Endodermal cell (in vitro differentiated cells): ENCODE measurements around the gene RAB35. TPM values are rescaled to one million over a fixed set of nuclear protein-coding genes. Genes with fewer than 3 reads are reported as not detected.

Experiments used
- DNase-seq: peaks from one replicate; pipeline ENCODE4 v3.0.0-alpha.2; 2017
- H3K27ac ChIP-seq: 2 replicates; pipeline ENCODE4 v1.5.1; 2013; ENCODE audit warnings: mild to moderate bottlenecking, low read depth, low read length, moderate library complexity
- H3K27me3 ChIP-seq: 2 replicates; pipeline ENCODE4 v1.6.1; 2013; ENCODE audit warnings: mild to moderate bottlenecking, low read length, moderate library complexity; ENCODE audit not compliant: insufficient read depth, control insufficient read depth, poor library complexity, severe bottlenecking
- H3K36me3 ChIP-seq: 2 replicates; pipeline ENCODE4 v1.7.0; 2013; ENCODE audit warnings: mild to moderate bottlenecking, low read length, moderate library complexity; ENCODE audit not compliant: control insufficient read depth, insufficient read depth
- H3K4me1 ChIP-seq: one replicate; pipeline ENCODE4 v1.7.0; 2013; ENCODE audit warnings: low read length; ENCODE audit not compliant: control insufficient read depth, insufficient read depth
- H3K4me3 ChIP-seq: 2 replicates; pipeline ENCODE4 v1.5.1; 2013; ENCODE audit warnings: mild to moderate bottlenecking, low read length, moderate library complexity
- H3K9ac ChIP-seq: 2 replicates; pipeline ENCODE4 v1.6.1; 2013; ENCODE audit warnings: mild to moderate bottlenecking, low read length, moderate library complexity; ENCODE audit not compliant: poor library complexity, severe bottlenecking; ENCODE audit errors: extremely low read depth
- H3K9me3 ChIP-seq: 2 replicates; pipeline ENCODE4 v1.6.1; 2013; ENCODE audit warnings: mild to moderate bottlenecking, low read length, moderate library complexity; ENCODE audit not compliant: control insufficient read depth
- H3K27ac Mint-ChIP-seq: 2 replicates; pipeline ENCODE4 v1.8.0; 2020; ENCODE audit warnings: mixed read lengths
- H3K27me3 Mint-ChIP-seq: 2 replicates; pipeline ENCODE4 v1.8.0; 2021; ENCODE audit warnings: mild to moderate bottlenecking, mixed read lengths; ENCODE audit not compliant: insufficient read depth
- H3K36me3 Mint-ChIP-seq: 2 replicates; pipeline ENCODE4 v1.8.0; 2020; ENCODE audit warnings: low read depth, mixed read lengths
- H3K4me1 Mint-ChIP-seq: 2 replicates; pipeline ENCODE4 v1.8.0; 2020; ENCODE audit warnings: mixed read lengths
- H3K4me3 Mint-ChIP-seq: 2 replicates; pipeline ENCODE4 v1.8.0; 2020; ENCODE audit warnings: mild to moderate bottlenecking, moderate library complexity, mixed read lengths
- H3K9me3 Mint-ChIP-seq: 2 replicates; pipeline ENCODE4 v1.8.0; 2020; ENCODE audit warnings: mild to moderate bottlenecking, mixed read lengths
- WGBS, 2 experiments: methylation state at CpG; one replicate each; pipeline versions ENCODE4 v1.1.5 to v1.1.7; 2013; ENCODE audit warnings: missing lambda C conversion rate in 2 of 2, mixed read lengths in 1 of 2; ENCODE audit not compliant: insufficient coverage in 1 of 2, insufficient read length in 1 of 2; 5-methylcytosine and 5-hydroxymethylcytosine counted together
- total RNA-seq, 2 donors: library from RNA; stranded (reverse); fragmentation: NEBNext Ultra II Directional in 1 of 2; extraction: Animal tissue kit (Norgen Biotek cat#: 25700) in 1 of 2; gene quantifications; 2 replicates in 1 of 2; 3 replicates in 1 of 2; pipeline ENCODE4 v1.2.1, GENCODE V29; 2021
- TF ChIP-seq, protein P1 (sequence below): fragments of 200-600 bp; sonication (generic); conservative IDR thresholded peaks from 2 replicates; pipeline ENCODE4 v1.5.0; 2021; ENCODE audit warnings: antibody characterized with exemption, mild to moderate bottlenecking

RAB35 gene
- total RNA-seq, 2 donors from 2014 or later: 32.4 to 36.6 TPM

- peaks cover 16% of the 10 kb centered on the region for H3K36me3 Mint-ChIP-seq
Measured at GRCh38 chr12:120078868-120079267, 37.7 kb downstream of the RAB35 start.

GRCh38 chr12:120077260-120077659 is 39.3 kb downstream of the RAB35 start:
- Mint-ChIP-seq H3K36me3 (peaks cover 13% of the 10 kb centered on the region), H3K9me3 (no peaks in the 10 kb centered on the region), H3K4me3 (no peak overlapping the region)

More at GRCh38 chr12:120078868-120079267, 37.7 kb downstream of the RAB35 start:
- 90 to 100% methylated on average over 4 to 5 of the region's 5 CpGs for WGBS, 2 experiments
- H3K4me3 Mint-ChIP-seq: no peak overlapping the region
- Histone ChIP-seq H3K4me1 (peaks cover 3% of the 10 kb centered on the region), H3K27ac (no peak overlapping the region), H3K9me3 (no peaks in the 10 kb centered on the region), H3K9ac (no peak overlapping the region), H3K36me3 (no peaks in the 10 kb centered on the region), H3K4me3 (no peak overlapping the region), H3K27me3 (peaks cover 49% of the 10 kb centered on the region)
- DNase-seq: peak; percentile 43
- no peaks in the 10 kb centered on the region for H3K9me3 Mint-ChIP-seq
- no peak overlapping the region for H3K27ac Mint-ChIP-seq
- H3K4me1 Mint-ChIP-seq: peaks cover 15% of the 10 kb centered on the region
- peaks cover 25% of the 10 kb centered on the region for H3K27me3 Mint-ChIP-seq
- TF ChIP-seq, protein P1, sequence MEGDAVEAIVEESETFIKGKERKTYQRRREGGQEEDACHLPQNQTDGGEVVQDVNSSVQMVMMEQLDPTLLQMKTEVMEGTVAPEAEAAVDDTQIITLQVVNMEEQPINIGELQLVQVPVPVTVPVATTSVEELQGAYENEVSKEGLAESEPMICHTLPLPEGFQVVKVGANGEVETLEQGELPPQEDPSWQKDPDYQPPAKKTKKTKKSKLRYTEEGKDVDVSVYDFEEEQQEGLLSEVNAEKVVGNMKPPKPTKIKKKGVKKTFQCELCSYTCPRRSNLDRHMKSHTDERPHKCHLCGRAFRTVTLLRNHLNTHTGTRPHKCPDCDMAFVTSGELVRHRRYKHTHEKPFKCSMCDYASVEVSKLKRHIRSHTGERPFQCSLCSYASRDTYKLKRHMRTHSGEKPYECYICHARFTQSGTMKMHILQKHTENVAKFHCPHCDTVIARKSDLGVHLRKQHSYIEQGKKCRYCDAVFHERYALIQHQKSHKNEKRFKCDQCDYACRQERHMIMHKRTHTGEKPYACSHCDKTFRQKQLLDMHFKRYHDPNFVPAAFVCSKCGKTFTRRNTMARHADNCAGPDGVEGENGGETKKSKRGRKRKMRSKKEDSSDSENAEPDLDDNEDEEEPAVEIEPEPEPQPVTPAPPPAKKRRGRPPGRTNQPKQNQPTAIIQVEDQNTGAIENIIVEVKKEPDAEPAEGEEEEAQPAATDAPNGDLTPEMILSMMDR: no peak

GRCh38 chr12:120076651-120077050 is 39.9 kb downstream of the RAB35 start:
- Histone ChIP-seq H3K36me3 (no peaks in the 10 kb centered on the region), H3K9me3 (no peaks in the 10 kb centered on the region), H3K27ac (no peak overlapping the region), H3K4me1 (peaks cover 3% of the 10 kb centered on the region), H3K4me3 (no peak overlapping the region), H3K9ac (no peak overlapping the region), H3K27me3 (peaks cover 49% of the 10 kb centered on the region)
- Mint-ChIP-seq H3K4me1 (peaks cover 15% of the 10 kb centered on the region), H3K4me3 (no peak overlapping the region), H3K36me3 (peaks cover 8% of the 10 kb centered on the region), H3K27me3 (peaks cover 25% of the 10 kb centered on the region), H3K27ac (no peak overlapping the region), H3K9me3 (no peaks in the 10 kb centered on the region)
- WGBS, 2 experiments: 95 to 96% methylated on average over 6 of the region's 6 CpGs
- TF ChIP-seq, protein P1: no peak
- peak; percentile 34 for DNase-seq

More at GRCh38 chr12:120077260-120077659, 39.3 kb downstream of the RAB35 start:
- DNase-seq: peak; percentile 18
- H3K27ac Mint-ChIP-seq: no peak overlapping the region
- Histone ChIP-seq H3K9ac (no peak overlapping the region), H3K36me3 (no peaks in the 10 kb centered on the region), H3K4me3 (no peak overlapping the region), H3K27me3 (peaks cover 49% of the 10 kb centered on the region), H3K27ac (no peak overlapping the region), H3K4me1 (peaks cover 3% of the 10 kb centered on the region), H3K9me3 (no peaks in the 10 kb centered on the region)
- 93 to 94% methylated on average over 5 to 6 of the region's 6 CpGs for WGBS, 2 experiments
- TF ChIP-seq, protein P1: no peak
- peaks cover 25% of the 10 kb centered on the region for H3K27me3 Mint-ChIP-seq
- peaks cover 15% of the 10 kb centered on the region for H3K4me1 Mint-ChIP-seq
